Muscle of leg (tissue), 11 donors: ENCODE data around the gene GPC1. TPM values are rescaled to one million over a fixed set of nuclear protein-coding genes. Genes with fewer than 3 reads are reported as not detected.

Source experiments
- DNase-seq: peaks from one replicate; pipeline ENCODE4 v3.0.0; 2013
- H3K27ac ChIP-seq: one replicate; pipeline ENCODE4 v1.5.1; 2013; ENCODE audit warnings: mild to moderate bottlenecking, low read length, control low read depth
- H3K27me3 ChIP-seq: one replicate; pipeline ENCODE4 v1.6.1; 2013; ENCODE audit warnings: low read length; ENCODE audit not compliant: control insufficient read depth, insufficient read depth
- H3K36me3 ChIP-seq: one replicate; pipeline ENCODE4 v1.6.1; 2013; ENCODE audit warnings: low read length; ENCODE audit not compliant: control insufficient read depth, insufficient read depth
- H3K4me1 ChIP-seq: one replicate; pipeline ENCODE4 v1.6.1; 2013; ENCODE audit warnings: low read length; ENCODE audit not compliant: control insufficient read depth, insufficient read depth
- H3K4me3 ChIP-seq: one replicate; pipeline ENCODE4 v1.5.1; 2013; ENCODE audit warnings: low read length, control low read depth
- H3K9me3 ChIP-seq: replicated peaks from 2 replicates; pipeline ENCODE4 v1.6.1; 2013; ENCODE audit warnings: low read depth, low read length; ENCODE audit not compliant: control insufficient read depth
- WGBS: methylation state at CpG from one replicate; pipeline ENCODE4 v1.1.5; 2013; ENCODE audit warnings: missing lambda C conversion rate; ENCODE audit not compliant: insufficient coverage; 5-methylcytosine and 5-hydroxymethylcytosine counted together
- polyA plus RNA-seq, 8 donors: library from polyadenylated mRNA; unstranded; fragments of 120-200 nt; gene quantifications; one replicate each; pipeline versions ENCODE4 v1.2.1 to v1.2.3, GENCODE V29; 2013; ENCODE audit warnings: inconsistent platforms in 1 of 8, low replicate concordance in 1 of 8; ENCODE audit not compliant: insufficient read length in 8 of 8, insufficient read depth in 1 of 8
- total RNA-seq: library from RNA; stranded (reverse); fragments of 120-200 nt; gene quantifications from one replicate; pipeline ENCODE4 v1.2.4, GENCODE V29; 2013

Gene GPC1
- total and polyA plus RNA-seq, 9 donors, result 21.1 to 111 (median 97.7) TPM

- no peak for DNase-seq
- Histone ChIP-seq H3K4me3 (no peak overlapping the region), H3K27ac (no peak overlapping the region), H3K4me1 (peaks cover 24% of the 10 kb centered on the region), H3K9me3 (no peaks in the 10 kb centered on the region), H3K36me3 (no peaks in the 10 kb centered on the region), H3K27me3 (no peaks in the 10 kb centered on the region)
- 92% methylated on average over 22 of the region's 26 CpGs for WGBS
These were observed 22.3 kb upstream of the GPC1 start for GRCh38 chr2:240412975-240413812.

DNA sequence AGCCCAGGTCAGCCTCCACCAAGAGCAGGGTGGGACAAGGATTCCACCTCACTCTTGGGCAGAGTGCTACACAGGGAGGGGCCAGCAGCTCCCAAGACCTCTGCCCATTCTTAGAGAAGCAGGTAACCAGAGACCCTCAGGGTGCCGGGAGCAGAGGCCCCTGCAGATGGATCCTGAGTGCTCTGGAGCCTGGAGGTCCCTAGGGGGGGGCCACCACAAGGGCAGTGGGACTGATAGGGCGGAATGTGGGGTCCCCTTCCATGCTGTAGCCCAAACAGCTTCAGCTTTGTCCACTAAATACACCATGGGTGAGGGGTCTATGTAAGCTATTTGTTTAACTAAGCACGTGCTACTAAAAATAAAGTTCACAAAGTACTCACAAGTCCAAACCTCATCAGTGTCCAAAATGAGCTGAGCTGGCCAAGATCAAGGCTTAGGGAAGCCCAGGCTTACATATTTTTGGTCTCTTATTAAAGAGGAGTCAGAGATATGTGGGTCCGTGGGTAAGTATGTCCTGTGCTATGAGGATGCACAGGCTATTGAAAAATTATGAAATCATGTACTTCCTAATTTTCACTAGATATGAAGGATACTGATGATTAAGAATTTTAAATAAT, 21.5 kb upstream of the GPC1 start:
- H3K4me1 ChIP-seq, result peaks cover 24% of the 10 kb centered on the region
- no CpG with 5 or more reads among the region's 4 CpGs for WGBS

GRCh38 chr2:240416821-240417220, 18.6 kb upstream of the GPC1 start:
- 83% methylated on average over 3 of the region's 4 CpGs for WGBS
- Histone ChIP-seq H3K36me3 (no peaks in the 10 kb centered on the region), H3K27ac (no peak overlapping the region), H3K4me3 (no peak overlapping the region), H3K27me3 (no peaks in the 10 kb centered on the region), H3K4me1 (peaks cover 15% of the 10 kb centered on the region), H3K9me3 (peaks cover 12% of the 10 kb centered on the region)
- no peak for DNase-seq

More for the DNA sequence above, 21.5 kb upstream of the GPC1 start:
- Histone ChIP-seq H3K27me3 (no peaks in the 10 kb centered on the region), H3K4me3 (no peak overlapping the region), H3K27ac (no peak overlapping the region), H3K9me3 (peaks cover 4% of the 10 kb centered on the region), H3K36me3 (no peaks in the 10 kb centered on the region)
- DNase-seq, result no peak

DNA sequence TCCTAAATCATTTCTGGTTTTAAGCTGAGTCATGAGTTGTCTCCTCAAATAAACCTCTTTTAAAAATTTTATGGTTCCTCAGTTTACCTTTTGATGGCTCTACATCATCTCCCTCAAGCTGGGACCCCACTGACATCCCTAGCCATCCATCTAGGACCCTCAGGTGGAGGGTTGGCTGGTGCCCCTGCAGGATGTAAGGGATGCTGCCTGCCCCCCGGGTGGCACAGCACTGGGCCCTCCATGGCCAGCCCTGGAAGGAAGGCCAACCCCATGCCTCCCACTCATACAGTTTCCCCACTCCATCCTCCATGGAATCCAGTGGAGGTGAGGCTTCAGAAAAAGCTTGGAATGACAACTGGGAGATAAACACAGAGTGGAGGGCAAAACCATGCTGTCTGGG, 17.2 kb upstream of the GPC1 start:
- Histone ChIP-seq H3K9me3 (peaks cover 12% of the 10 kb centered on the region), H3K4me3 (no peak overlapping the region), H3K27me3 (no peaks in the 10 kb centered on the region), H3K27ac (no peak overlapping the region), H3K4me1 (no peaks in the 10 kb centered on the region), H3K36me3 (no peaks in the 10 kb centered on the region)
- DNase-seq, result no peak
- WGBS, result no CpG with 5 or more reads among the region's 1 CpG

DNA sequence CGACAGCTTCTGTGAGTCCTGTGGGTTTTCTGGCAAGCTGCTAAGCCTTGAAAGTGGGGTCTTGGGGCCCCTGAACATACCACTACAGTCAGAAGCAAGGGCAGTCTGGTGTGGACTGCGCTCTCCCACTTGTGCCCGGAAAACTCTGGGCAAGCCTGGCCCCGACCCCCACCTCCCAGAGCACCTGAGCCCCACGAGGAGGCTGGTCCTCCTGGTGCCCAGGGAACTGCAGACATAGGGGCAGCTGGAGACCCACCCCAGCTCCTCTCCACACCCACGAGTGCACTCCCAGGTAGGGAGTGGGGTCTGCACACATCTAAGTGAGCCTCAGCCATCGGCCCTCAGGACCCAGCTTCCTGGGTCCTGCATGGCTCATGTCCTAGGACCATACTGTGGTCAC, 16.2 kb upstream of the GPC1 start:
- Histone ChIP-seq H3K9me3 (peaks cover 12% of the 10 kb centered on the region), H3K4me1 (peaks cover under 1% of the 10 kb centered on the region)

GRCh38 chr2:240419723-240420122, 15.7 kb upstream of the GPC1 start:
- Histone ChIP-seq H3K27ac (no peak overlapping the region), H3K4me1 (peaks cover 4% of the 10 kb centered on the region), H3K27me3 (no peaks in the 10 kb centered on the region), H3K36me3 (no peaks in the 10 kb centered on the region), H3K4me3 (no peak overlapping the region), H3K9me3 (peaks cover 12% of the 10 kb centered on the region)
- 43% methylated on average over 1 of the region's 2 CpGs for WGBS
- DNase-seq, result no peak

More for the DNA sequence above, 16.2 kb upstream of the GPC1 start:
- H3K27ac ChIP-seq, result no peak overlapping the region
- WGBS, result 88% methylated on average over 3 of the region's 7 CpGs
- no peak for DNase-seq
- H3K27me3 ChIP-seq, result no peaks in the 10 kb centered on the region
- no peaks in the 10 kb centered on the region for H3K36me3 ChIP-seq
- H3K4me3 ChIP-seq, result no peak overlapping the region

DNA sequence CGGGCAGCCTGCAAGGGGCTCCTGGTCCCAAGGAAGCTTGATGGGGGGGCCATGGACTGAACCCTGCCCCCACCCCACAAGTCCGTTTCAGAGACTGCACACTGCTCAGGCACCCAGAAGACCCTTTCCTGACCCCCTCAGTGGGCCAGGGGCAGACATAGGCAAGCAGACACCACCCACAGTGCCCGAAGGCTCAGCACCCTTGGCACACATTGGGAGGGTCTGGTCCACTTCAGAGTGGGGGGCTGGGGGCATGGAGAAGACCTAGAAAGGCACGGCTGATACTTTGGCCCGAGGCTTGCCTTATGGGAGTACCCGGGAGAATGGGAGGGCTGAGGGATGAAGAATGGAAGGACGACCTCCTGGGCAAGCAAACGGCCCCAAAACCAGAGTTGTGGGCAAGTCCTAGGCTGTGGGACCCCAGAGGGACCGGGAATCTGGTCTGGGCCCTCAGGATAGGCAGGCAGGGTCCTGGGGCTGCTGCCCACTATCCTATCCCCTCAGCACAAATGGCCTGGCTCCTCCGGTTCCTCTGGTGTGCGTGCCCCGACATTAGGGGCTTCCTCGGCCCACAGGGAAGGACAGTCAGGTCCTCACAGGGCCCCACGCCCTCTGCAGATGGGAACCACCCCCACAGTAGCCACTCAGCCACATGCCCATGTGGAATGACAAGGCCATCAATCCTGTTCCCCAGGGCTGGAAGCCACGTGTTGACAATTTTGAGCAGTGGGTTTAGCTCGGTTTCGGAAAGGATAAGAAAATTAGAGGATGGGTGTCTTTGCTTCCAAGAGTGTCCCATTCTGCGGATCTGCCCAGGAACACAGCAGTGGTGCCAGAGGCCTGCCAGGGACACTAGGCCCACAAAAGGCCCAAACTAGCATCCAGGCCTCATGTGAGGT, 15.0 kb upstream of the GPC1 start:
- no peaks in the 10 kb centered on the region for H3K27me3 ChIP-seq
- H3K9me3 ChIP-seq, result peaks cover 13% of the 10 kb centered on the region
- DNase-seq, result no peak
- WGBS, result 89% methylated on average over 15 of the region's 18 CpGs
- no peak overlapping the region for H3K27ac ChIP-seq
- H3K4me3 ChIP-seq, result no peak overlapping the region
- peaks cover 4% of the 10 kb centered on the region for H3K4me1 ChIP-seq
- no peaks in the 10 kb centered on the region for H3K36me3 ChIP-seq

- Histone ChIP-seq H3K4me1 (peaks cover 4% of the 10 kb centered on the region), H3K36me3 (no peaks in the 10 kb centered on the region), H3K9me3 (peaks cover 14% of the 10 kb centered on the region), H3K27me3 (peaks cover 7% of the 10 kb centered on the region), H3K4me3 (no peak overlapping the region), H3K27ac (no peak overlapping the region)
- DNase-seq, result no peak
- 100% methylated on average over 3 of the region's 3 CpGs for WGBS
These were observed 14.1 kb upstream of the GPC1 start for GRCh38 chr2:240421381-240421780.

DNA sequence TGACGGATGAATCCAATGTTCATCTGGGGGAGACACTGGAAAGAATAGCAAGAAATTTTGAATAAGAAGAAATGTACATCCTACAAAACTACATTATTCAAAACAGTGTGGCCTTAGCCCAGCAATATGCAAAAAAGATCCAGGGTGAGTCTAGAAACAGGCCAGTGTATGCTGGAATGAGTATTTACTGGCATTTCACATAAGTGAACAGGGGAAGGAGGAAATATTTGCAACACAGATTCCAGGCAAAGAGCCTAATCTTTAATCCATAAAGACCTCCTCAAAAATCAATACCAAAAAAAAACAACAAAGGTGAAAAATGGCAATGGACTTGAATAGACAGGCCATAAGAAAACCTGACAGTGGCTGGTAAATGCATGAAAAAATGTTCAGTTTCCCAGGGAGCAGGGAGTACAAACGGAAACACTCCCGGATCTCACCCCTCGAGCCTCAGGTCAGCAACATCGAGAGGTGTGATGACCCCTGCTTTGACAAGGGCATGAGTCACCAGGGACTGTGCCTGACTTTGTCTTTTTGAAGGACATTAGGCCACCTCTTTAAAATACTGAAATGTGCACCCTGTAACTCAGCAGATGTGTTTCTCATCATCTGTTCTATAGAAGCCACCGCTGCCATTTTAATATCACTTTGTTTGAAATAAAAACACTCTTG, 12.7 kb upstream of the GPC1 start:
- WGBS, result 66% methylated on average over 4 of the region's 6 CpGs
- H3K9me3 ChIP-seq, result peaks cover 14% of the 10 kb centered on the region
- H3K4me1 ChIP-seq, result peaks cover 4% of the 10 kb centered on the region
- H3K36me3 ChIP-seq, result no peaks in the 10 kb centered on the region
- DNase-seq, result no peak
- no peak overlapping the region for H3K27ac ChIP-seq
- H3K4me3 ChIP-seq, result no peak overlapping the region
- H3K27me3 ChIP-seq, result peaks cover 7% of the 10 kb centered on the region
